Measurements from ENCODE around the gene MYCT1.

MYCT1 gene

GRCh38 chr6:152726313-152726712, 28.6 kb downstream of the MYCT1 start:
- no peak for DNase-seq

DNA sequence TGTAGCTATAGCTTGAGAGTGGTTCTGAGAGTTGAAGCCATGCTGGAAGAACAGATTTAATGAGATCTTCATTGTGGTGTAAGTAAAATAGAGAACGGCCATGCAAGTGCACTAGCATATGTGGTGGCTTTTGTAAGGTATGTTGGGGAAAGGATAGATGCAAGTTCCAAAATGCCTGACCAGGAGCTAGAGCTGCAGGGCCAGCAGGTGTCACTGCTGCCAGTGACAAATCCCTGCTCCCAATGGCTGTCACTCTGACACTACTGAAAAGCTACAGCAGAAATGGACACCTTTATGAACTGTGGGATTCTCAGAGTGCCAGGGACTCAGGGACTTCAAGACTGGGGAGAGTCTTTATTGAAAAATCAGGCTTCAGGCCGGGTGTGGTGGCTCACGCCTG, 29.8 kb downstream of the MYCT1 start:
- DNase-seq = no peak

- DNase-seq = no peak
These were observed 36.9 kb downstream of the MYCT1 start for GRCh38 chr6:152734630-152735029.

GRCh38 chr6:152736687-152737273, 39.1 kb downstream of the MYCT1 start:
- DNase-seq = no peak

- no peak for DNase-seq
These were observed 47.9 kb downstream of the MYCT1 start for GRCh38 chr6:152745509-152746171.

DNA sequence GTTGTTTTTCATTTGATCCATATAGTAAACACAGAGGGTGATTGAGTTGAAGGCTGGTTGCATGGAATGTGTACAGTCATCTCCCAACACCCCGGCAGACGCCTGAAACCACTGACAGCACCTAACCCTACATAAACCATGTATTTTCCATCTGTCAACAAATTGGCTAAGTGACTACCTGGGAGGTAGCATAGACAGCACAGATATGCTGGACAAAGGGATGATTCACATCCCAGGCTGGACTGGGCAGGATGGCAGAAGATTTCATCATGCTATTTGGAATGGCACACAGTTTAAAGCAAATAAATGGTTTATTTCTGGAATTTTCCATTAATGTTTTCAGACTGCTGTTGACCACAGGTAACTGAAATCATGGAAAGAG, 48.5 kb downstream of the MYCT1 start:
- DNase-seq = no peak

GRCh38 chr6:152748843-152749242, 51.1 kb downstream of the MYCT1 start:
- no peak for DNase-seq

- DNase-seq = no peak
These were observed 51.6 kb downstream of the MYCT1 start for GRCh38 chr6:152749336-152749735.

DNA sequence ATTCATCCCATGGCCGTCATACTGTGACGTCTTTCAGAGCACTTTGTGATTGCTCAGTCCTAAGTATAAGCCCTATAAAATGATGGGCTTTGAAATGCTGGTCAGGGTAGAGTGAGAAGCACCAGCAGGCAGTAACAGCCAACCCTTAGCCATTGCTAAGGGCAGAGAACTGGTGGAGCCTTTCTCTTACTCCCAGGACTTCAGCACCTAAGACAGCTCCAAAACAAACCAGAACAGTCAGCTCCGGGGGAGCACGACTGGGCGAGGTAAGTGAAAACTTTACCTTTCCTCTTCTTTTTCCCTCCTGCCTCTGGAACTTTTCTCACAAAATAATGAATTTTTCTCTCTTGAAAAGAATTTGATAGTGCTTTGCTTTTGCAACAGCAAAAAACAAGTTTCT, 53.0 kb downstream of the MYCT1 start, which contains the start of gene VIP:
TSS of gene VIP (plus strand) at position 104 of the 400 bp plus-strand sequence. CDS start 1,381 bp downstream, outside the sequence.
- no peak for DNase-seq

DNA sequence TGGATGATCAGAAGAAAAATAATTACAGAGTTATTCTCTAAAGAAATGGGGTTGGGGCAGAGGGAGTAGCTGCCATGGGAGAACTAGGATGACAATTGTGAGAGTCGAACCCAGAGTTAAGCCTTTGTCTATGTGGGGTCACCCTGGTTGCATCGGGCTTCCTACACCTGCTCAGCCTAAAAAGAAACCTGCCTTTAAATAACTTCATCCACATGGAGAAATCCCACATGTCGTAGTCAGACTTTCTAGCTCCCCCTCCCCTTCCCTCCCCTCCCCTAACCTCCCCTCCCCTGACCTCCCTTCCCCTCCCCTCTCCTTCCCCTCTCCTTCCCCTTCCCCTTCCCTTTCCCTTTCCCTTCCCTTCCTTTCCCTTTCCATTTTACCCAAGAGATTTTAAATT, 67.6 kb downstream of the MYCT1 start:
- no peak for DNase-seq

DNA sequence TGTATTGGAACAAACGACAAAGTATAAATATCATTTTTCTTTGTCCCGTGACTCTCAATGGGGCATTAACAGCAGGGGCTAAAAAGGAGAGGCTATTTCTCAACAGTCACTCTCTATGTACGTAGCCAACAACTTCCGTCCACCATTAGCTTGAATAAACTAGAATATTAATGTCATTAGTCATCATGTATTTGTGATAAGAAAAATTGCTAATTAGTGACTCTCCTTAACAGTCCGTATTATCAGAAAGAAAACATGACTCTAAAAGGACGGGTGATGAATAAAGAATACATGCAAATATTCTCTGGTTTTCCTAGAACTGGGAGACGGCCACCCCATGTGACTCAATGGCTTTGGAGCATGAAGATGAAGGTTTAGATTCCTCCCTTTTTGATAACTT, 71.5 kb downstream of the MYCT1 start:
- DNase-seq = no peak

- no peak for DNase-seq
These were observed 72.3 kb downstream of the MYCT1 start for GRCh38 chr6:152769993-152770392.

DNA sequence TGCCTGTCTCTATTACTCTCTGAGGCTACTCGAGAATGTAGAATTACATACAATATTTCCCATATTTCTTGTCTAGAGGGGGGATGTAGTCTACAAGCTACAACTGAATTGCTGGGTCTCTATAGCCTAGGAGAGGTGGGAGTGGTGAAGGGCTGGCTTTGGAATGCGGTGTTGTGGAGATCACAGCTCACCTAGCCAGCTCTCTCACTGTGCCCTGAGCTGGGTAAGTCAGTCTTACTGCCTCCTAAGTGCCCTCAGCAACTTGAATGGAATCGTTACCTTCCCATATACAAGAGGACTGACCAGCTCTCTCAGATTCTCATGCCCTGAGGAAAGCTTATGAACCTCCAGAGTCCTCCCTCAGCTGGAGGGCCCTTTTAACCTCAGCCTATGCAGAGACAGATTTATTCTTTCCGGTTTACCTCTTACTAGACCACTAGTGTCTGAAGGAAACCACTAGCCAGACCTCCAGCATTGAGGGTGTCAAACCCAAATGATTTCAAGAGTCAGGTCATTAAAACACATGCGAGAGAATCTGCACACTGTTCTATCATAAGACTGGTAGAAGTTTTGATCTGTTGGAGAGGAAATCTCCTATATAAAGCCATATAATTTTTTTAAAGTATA, 73.5 kb downstream of the MYCT1 start:
- no peak for DNase-seq

All from NCI-H1417 treated with DMSO at 0.1 percent for 48 hours (cell line).